HepG2 (cell line): ENCODE measurements around the gene TRMU. TPM values are rescaled to one million over a fixed set of nuclear protein-coding genes. Genes with fewer than 3 reads are reported as not detected.

Experiments
- BRCA1 ChIP-seq: sonication (generic); formaldehyde crosslinking; IDR thresholded peaks from 2 replicates; pipeline ENCODE4 v1.4.0; 2020; ENCODE audit warnings: missing genetic modification reagents
- BRD4 ChIP-seq: sonication (generic); formaldehyde crosslinking; IDR thresholded peaks from 2 replicates; pipeline ENCODE4 v1.4.0; 2020; ENCODE audit warnings: missing genetic modification reagents
- CCAR2 ChIP-seq: fragments of 200-400 bp; formaldehyde crosslinking; optimal IDR thresholded peaks from 2 replicates; pipeline ENCODE3; 2018; ENCODE audit warnings: low read depth, mild to moderate bottlenecking, low read length, moderate library complexity
- DRAP1 ChIP-seq: IDR thresholded peaks from 2 replicates; pipeline ENCODE4 v1.6.1; 2016; ENCODE audit warnings: missing genetic modification reagents, missing compliant biosample characterization
- FOSL2 ChIP-seq: sonication (generic); formaldehyde crosslinking; IDR thresholded peaks from 2 replicates; pipeline ENCODE4 v1.4.0; 2020; ENCODE audit warnings: missing genetic modification reagents
- GMEB1 ChIP-seq: sonication (generic); formaldehyde crosslinking; IDR thresholded peaks from 2 replicates; pipeline ENCODE4 v1.5.1; 2020; ENCODE audit warnings: missing genetic modification reagents, mild to moderate bottlenecking, borderline replicate concordance
- NR0B2 ChIP-seq: sonication (generic); formaldehyde crosslinking; IDR thresholded peaks from 2 replicates; pipeline ENCODE4 v1.4.0; 2020; ENCODE audit warnings: mild to moderate bottlenecking, missing genetic modification reagents
- PHF8 ChIP-seq: sonication (generic); formaldehyde crosslinking; IDR thresholded peaks from 2 replicates; pipeline ENCODE4 v1.5.0; 2020; ENCODE audit warnings: missing genetic modification reagents
- RFX3 ChIP-seq: IDR thresholded peaks from 2 replicates; pipeline ENCODE4 v1.6.1; 2016; ENCODE audit warnings: missing biosample characterization, missing genetic modification reagents
- SIN3A ChIP-seq: IDR thresholded peaks from 2 replicates; pipeline ENCODE4 v1.6.1; 2011; ENCODE audit warnings: low read depth, mild to moderate bottlenecking, control low read depth, low read length, borderline replicate concordance
- SP2 ChIP-seq: sonication (generic); formaldehyde crosslinking; IDR thresholded peaks from 2 replicates; pipeline ENCODE4 v1.5.1; 2020; ENCODE audit warnings: mild to moderate bottlenecking, missing genetic modification reagents
- SRSF1 ChIP-seq: fragments of 200-400 bp; formaldehyde crosslinking; optimal IDR thresholded peaks from 2 replicates; pipeline ENCODE3; 2017; ENCODE audit warnings: mild to moderate bottlenecking, low read depth, low read length, moderate library complexity
- TFDP2 ChIP-seq: sonication (generic); formaldehyde crosslinking; IDR thresholded peaks from 2 replicates; pipeline ENCODE4 v1.4.0; 2020; ENCODE audit warnings: missing genetic modification reagents
- ZBTB44 ChIP-seq: sonication (generic); formaldehyde crosslinking; IDR thresholded peaks from 2 replicates; pipeline ENCODE4 v1.4.0; 2020; ENCODE audit warnings: missing genetic modification reagents
- ZBTB7B ChIP-seq: sonication (generic); formaldehyde crosslinking; IDR thresholded peaks from 2 replicates; pipeline ENCODE4 v1.4.0; 2020; ENCODE audit warnings: missing genetic modification reagents
- ZFAT ChIP-seq: sonication (generic); formaldehyde crosslinking; conservative IDR thresholded peaks from 2 replicates; pipeline ENCODE4 v1.8.1; 2023; ENCODE audit warnings: missing genetic modification reagents, inconsistent platforms
- ZNF276 ChIP-seq: sonication (generic); formaldehyde crosslinking; IDR thresholded peaks from 2 replicates; pipeline ENCODE4 v1.4.0; 2020; ENCODE audit warnings: mild to moderate bottlenecking, low read depth, missing genetic modification reagents
- ZNF296 ChIP-seq: sonication (generic); formaldehyde crosslinking; conservative IDR thresholded peaks from 2 replicates; pipeline ENCODE4 v1.5.0; 2020; ENCODE audit warnings: mild to moderate bottlenecking, missing genetic modification reagents
- ZNF446 ChIP-seq: sonication (generic); formaldehyde crosslinking; IDR thresholded peaks from 2 replicates; pipeline ENCODE4 v1.5.0; 2020; ENCODE audit warnings: mild to moderate bottlenecking, missing genetic modification reagents
- ZNF530 ChIP-seq: sonication (generic); formaldehyde crosslinking; IDR thresholded peaks from 2 replicates; pipeline ENCODE4 v1.5.0; 2020; ENCODE audit warnings: low read depth, mild to moderate bottlenecking, missing genetic modification reagents
- ZNF543 ChIP-seq: sonication (generic); formaldehyde crosslinking; IDR thresholded peaks from 2 replicates; pipeline ENCODE4 v1.4.0; 2020; ENCODE audit warnings: mild to moderate bottlenecking, missing genetic modification reagents
- ZNF572 ChIP-seq: sonication (generic); formaldehyde crosslinking; IDR thresholded peaks from 2 replicates; pipeline ENCODE4 v1.5.1; 2020; ENCODE audit warnings: mild to moderate bottlenecking, missing genetic modification reagents
- ZNF644 ChIP-seq: IDR thresholded peaks from 2 replicates; pipeline ENCODE4 v1.6.1; 2016; ENCODE audit warnings: low read depth
- ZSCAN31 ChIP-seq: sonication (generic); formaldehyde crosslinking; IDR thresholded peaks from 2 replicates; pipeline ENCODE4 v1.5.0; 2020; ENCODE audit warnings: low read depth, mild to moderate bottlenecking, missing genetic modification reagents
- polyA plus RNA-seq, 8 experiments: library from polyadenylated mRNA; depleted of rRNA in 3 of 8; stranded (reverse) in 7 of 8; unstranded in 1 of 8; fragments of >200 nt; fragmentation: Illumina TruSeq in 4 of 8; extraction: Trizol in 4 of 8; gene quantifications; 2 replicates each; pipeline versions ENCODE4 v1.2.1 to v1.2.3, GENCODE V29; 2011 to 2016; ENCODE audit warnings: low read depth in 4 of 8, missing spikeins in 1 of 8, mixed read lengths in 1 of 8; ENCODE audit not compliant: insufficient read depth in 1 of 8
- total RNA-seq, 5 experiments: library from RNA; depleted of rRNA; stranded (reverse); fragments of >200 nt; fragmentation: Illumina TruSeq; extraction: Trizol; gene quantifications; 2 replicates each; pipeline ENCODE4 v1.2.3, GENCODE V29; 2016; ENCODE audit warnings: low read depth in 1 of 5

Gene TRMU
- total and polyA plus RNA-seq, 2 of the 13 experiments (the other 11 are each of a cell fraction or from before 2014, with no cell fraction given): 31.0 to 50.2 TPM

- TF ChIP-seq ZNF276: no peak
- no peak for TF ChIP-seq ZNF543 (CRISPR knock-in tag)
- TF ChIP-seq BRD4: no peak
- peak; percentile 22; the same call in 1 of the 2 replicates for TF ChIP-seq DRAP1 (CRISPR knock-in tag)
- peak; percentile 26; the same call in 1 of the 2 replicates for TF ChIP-seq TFDP2 (CRISPR knock-in tag)
- no peak for TF ChIP-seq SIN3A
- no peak for TF ChIP-seq ZNF644 (CRISPR knock-in tag)
- no peak for TF ChIP-seq PHF8 (CRISPR knock-in tag)
- no peak for TF ChIP-seq ZFAT (CRISPR knock-in tag)
- TF ChIP-seq GMEB1 (CRISPR knock-in tag): peak; percentile 61; the same call in 1 of the 2 replicates
- no peak for TF ChIP-seq SRSF1
- no peak for TF ChIP-seq ZNF572 (CRISPR knock-in tag)
- TF ChIP-seq ZBTB7B (CRISPR knock-in tag): no peak
- no peak for TF ChIP-seq ZNF530 (CRISPR knock-in tag)
- no peak for TF ChIP-seq NR0B2 (CRISPR knock-in tag)
- 0 out of 2 replicates have a peak, but pooled peaks have one; percentile 30 for TF ChIP-seq BRCA1
- TF ChIP-seq CCAR2: no peak
- no peak for TF ChIP-seq ZNF446 (CRISPR knock-in tag)
- TF ChIP-seq ZBTB44 (CRISPR knock-in tag): no peak
- TF ChIP-seq SP2 (CRISPR knock-in tag): no peak
- TF ChIP-seq RFX3: no peak
- TF ChIP-seq ZNF296 (CRISPR knock-in tag): no peak
- TF ChIP-seq FOSL2 (CRISPR knock-in tag): peak; percentile 57
- no peak for TF ChIP-seq ZSCAN31
These were observed 26.9 kb downstream of the TRMU start (continued) for GRCh38 chr22:46362203-46362933.
